ENCODE results near the gene AKR7A3.
"Not testable (repeated sequence)": the region's sequence is repeated elsewhere in the genome, so short reads cannot be mapped to it uniquely, and the experiment has no call there.

Gene AKR7A3

DNA sequence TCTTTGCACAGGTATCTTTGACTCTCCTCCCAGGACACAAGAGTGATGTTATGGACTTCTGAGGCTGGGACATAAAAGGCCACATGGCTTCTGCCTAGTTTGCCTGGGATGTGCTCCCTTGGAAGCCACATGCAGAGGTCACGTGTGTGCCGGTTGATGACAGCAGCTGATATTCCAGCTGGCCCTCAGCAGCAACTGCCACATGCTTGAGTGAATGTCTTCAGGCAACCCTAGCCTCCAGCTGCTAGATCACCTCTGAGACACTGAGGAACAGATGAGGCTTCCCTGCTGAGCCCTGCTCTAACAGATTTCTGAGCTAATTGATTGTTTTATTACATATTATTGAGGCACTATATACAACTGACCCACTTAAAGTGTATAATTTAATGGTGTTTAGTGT is 11.6 kb upstream of the AKR7A3 start:
- no peak for TF ChIP-seq CTCF (IDR thresholded peaks at IDR 0.05; ENCODE audit: low read depth, low read length)
- DNase-seq (ENCODE audit: low read depth in 2 of 2), result no peak
- H3K4me3 ChIP-seq (replicated peaks in 1 of 2; ENCODE audit: low read depth in 2 of 2, low read length in 2 of 2), result no peak overlapping the region

GRCh38 chr1:19294638-19295037 is 6.1 kb upstream of the AKR7A3 start:
- no peak overlapping the region for H3K4me3 ChIP-seq (replicated peaks in 1 of 2; ENCODE audit: low read depth in 2 of 2, low read length in 2 of 2)
- no peak for DNase-seq (ENCODE audit: low read depth in 2 of 2)
- TF ChIP-seq CTCF (IDR thresholded peaks at IDR 0.05; ENCODE audit: low read depth, low read length), result no peak

- no peak for TF ChIP-seq CTCF (IDR thresholded peaks at IDR 0.05; ENCODE audit: low read depth, low read length)
- DNase-seq (ENCODE audit: low read depth in 2 of 2), result no peak
- peak overlapping the region; percentile 41 to 47 for H3K4me3 ChIP-seq (replicated peaks in 1 of 2; ENCODE audit: low read depth in 2 of 2, low read length in 2 of 2)
These were observed 674 bp upstream of the AKR7A3 start for GRCh38 chr1:19289244-19289643.

DNA sequence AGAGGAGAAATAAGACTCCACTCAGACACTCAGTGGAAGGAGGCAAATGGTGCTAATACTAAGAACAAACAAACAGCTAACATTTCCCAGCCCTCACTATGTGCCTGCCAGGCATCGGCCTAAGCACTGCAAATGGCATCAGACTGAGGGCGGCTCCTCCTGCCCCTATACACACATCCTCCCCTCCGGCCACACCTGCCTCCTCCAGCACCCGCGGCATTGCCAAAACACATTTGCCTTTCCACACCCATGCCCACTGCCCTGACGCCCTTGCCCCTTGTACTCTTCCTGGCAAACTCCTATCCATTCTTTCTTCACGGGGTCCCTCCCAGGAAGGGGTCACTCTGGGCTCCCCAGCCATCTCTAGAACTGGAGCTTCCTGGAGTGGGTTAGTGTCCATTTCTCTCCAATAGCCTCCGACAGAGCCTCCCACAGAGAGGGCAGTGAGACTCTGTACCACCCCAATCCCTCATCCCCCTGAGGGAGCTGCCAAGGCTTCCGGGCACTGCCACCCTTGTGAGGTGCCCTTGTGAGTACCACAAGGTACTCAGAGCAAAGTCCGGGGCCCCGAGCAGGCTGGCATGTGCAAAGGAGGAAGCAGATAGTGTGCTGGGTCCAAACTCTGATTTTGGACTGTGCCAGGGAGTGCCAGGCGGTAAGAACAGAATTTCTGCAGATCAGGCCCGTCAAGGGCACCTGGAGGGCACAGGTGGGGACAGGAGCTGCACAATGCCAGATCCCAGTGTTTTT is 959 bp downstream of the AKR7A3 start:
- DNase-seq (ENCODE audit: low read depth in 2 of 2), result no peak
- no peak overlapping the region for H3K4me3 ChIP-seq (replicated peaks in 1 of 2; ENCODE audit: low read depth in 2 of 2, low read length in 2 of 2)
- no peak for TF ChIP-seq CTCF (IDR thresholded peaks at IDR 0.05; ENCODE audit: low read depth, low read length)

DNA sequence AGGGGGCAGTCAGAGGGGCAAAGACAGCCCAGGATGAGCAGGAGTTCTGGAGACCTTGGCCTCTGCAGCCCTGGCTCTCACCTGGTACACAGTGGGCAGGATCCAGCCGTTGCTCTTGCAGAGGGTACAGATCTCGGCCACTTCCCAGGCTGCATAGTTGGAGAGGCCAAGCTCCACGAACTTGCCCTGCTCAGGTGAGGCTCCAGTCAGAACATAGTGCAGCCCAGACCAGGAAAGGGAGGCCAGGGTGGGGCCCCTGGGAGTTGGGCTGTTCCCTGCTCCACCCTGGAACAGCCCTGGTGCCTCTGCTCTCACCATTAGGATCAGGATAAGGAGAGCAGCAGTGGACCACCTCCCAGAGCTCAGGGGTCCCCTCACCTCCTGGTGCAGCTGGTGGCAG is 2.8 kb downstream of the AKR7A3 start:
- H3K4me3 ChIP-seq (replicated peaks in 1 of 2; ENCODE audit: low read depth in 2 of 2, low read length in 2 of 2), result not testable (repeated sequence)

GRCh38 chr1:19285366-19285765 is 3.2 kb downstream of the AKR7A3 start:
- H3K4me3 ChIP-seq (replicated peaks in 1 of 2; ENCODE audit: low read depth in 2 of 2, low read length in 2 of 2); DNase-seq (ENCODE audit: low read depth in 2 of 2): not testable (repeated sequence)

More for the DNA sequence above, 2.8 kb downstream of the AKR7A3 start:
- DNase-seq (ENCODE audit: low read depth in 2 of 2), result not testable (repeated sequence)

DNA sequence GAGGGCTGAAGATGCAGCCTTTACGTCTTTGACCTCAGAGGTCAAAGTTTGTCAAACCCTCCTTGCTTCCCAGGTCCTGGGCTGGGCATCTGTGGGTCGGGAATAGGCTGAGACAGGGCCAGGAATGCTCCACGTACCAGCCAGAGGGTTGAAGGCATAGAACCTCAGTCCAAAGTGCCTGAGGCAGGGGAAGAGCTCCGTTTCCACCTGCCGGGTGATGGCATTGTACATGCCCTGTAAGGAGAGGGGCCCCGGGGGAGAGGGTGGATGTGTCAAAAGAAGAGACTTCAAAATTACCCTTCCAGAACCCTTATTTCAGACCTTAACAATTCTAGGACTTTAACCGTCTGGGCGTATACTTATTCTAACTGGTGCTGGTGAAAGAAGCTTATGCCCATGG is 3.7 kb downstream of the AKR7A3 start:
- DNase-seq (ENCODE audit: low read depth in 2 of 2), result no peak
- H3K4me3 ChIP-seq (replicated peaks in 1 of 2; ENCODE audit: low read depth in 2 of 2, low read length in 2 of 2), result no peak overlapping the region
- no peak for TF ChIP-seq CTCF (IDR thresholded peaks at IDR 0.05; ENCODE audit: low read depth, low read length)

DNA sequence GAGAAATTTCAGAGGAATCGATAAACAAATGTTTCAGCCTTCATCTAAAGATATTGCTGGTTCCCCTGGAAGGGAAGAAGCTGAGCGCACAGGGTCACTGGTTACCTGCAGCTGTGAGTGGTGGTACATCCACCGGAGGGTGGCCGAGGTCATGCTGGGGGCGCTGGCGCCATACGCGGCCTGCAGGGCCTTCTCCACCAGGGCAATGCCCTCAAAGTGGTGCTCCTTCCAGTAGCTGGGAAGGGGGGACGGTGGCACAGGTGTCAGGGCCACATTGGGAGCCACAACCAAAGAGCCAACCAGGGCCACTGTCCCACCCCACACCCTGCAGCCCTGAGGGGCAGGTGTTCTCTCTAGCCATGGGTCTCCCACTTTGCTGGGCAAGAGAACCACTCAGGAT is 4.7 kb downstream of the AKR7A3 start:
- no peak overlapping the region for H3K4me3 ChIP-seq (replicated peaks in 1 of 2; ENCODE audit: low read depth in 2 of 2, low read length in 2 of 2)
- TF ChIP-seq CTCF (IDR thresholded peaks at IDR 0.05; ENCODE audit: low read depth, low read length), result no peak
- DNase-seq (ENCODE audit: low read depth in 2 of 2), result no peak
